Activated CD4-positive, alpha-beta T cell treated with anti-CD3 and anti-CD28 coated beads, Interleukin-10, Interleukin-2, amounts not matched to agents 100 ng/mL and 50 ng/mL, durations not matched to agents 16 hours and 8 hours (primary cell): ENCODE measurements around the gene ANKS6.

Experiments used
- DNase-seq: peaks from one replicate; pipeline ENCODE4 v3.0.0-alpha.2; 2020

ANKS6 gene

GRCh38 chr9:98790842-98791607 lies 5.3 kb downstream of the ANKS6 start:
- peak; percentile 76 for DNase-seq

DNA sequence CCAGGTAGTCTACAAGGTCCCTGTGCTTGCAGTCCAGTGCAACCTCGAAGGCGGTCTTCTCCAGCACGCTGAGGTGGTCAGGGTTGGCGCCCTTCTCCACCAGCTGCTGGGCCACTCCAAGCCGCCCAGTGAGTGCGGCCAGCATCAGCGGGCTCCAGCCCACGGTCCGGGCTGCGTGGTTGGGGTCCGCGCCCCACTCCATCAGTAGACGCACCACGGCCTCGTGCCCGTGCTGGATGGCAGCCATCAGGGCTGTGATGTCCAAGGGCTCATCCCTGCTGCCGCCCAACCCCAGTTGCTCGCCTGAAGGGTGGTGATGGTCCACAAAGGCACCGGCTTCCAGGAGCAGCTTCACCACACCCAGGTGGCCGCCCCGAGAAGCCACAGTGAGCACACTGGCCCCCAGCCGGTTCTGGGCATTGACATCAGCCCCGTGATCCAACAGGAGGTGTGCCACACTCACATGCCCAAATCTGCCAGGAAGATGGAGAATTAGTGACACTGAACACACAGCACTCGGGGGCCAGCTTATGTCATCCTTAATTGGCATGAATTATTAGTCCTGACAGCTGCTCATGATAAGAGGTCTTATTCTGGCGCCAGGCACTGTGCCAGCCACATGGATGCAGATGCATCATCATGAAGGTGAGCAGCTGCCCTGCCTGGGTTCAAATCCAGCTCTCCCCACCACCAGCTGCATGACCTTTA lies 6.1 kb downstream of the ANKS6 start:
- DNase-seq: no peak

GRCh38 chr9:98789483-98790133 lies 6.7 kb downstream of the ANKS6 start:
- no peak for DNase-seq

DNA sequence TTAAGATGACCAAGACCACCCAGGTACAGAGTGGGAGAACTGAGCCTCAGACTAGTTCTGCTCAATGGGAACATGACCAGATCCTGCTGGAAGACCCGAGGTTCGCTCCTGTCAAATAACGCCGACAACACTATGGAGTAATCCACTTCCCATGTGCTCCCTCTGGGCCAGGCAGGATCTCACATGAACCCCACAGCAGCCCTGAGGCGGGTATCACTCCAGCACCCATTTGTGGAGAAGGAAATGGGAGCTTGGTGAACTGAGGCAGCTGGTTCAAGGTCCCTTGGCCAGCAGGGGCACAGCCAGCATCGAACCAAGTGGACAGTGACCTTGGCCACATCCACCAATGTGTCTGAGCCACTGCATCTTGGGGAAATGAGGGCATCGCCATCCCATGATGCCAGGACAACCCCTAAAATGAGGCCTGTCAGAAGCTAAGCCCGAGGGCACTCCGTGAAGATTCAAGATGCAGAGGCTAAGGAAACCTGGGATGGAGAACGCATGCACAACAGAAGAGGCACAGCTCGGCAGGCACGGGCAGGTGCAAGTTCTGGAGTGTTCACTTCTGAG lies 8.5 kb downstream of the ANKS6 start:
- DNase-seq: no peak

DNA sequence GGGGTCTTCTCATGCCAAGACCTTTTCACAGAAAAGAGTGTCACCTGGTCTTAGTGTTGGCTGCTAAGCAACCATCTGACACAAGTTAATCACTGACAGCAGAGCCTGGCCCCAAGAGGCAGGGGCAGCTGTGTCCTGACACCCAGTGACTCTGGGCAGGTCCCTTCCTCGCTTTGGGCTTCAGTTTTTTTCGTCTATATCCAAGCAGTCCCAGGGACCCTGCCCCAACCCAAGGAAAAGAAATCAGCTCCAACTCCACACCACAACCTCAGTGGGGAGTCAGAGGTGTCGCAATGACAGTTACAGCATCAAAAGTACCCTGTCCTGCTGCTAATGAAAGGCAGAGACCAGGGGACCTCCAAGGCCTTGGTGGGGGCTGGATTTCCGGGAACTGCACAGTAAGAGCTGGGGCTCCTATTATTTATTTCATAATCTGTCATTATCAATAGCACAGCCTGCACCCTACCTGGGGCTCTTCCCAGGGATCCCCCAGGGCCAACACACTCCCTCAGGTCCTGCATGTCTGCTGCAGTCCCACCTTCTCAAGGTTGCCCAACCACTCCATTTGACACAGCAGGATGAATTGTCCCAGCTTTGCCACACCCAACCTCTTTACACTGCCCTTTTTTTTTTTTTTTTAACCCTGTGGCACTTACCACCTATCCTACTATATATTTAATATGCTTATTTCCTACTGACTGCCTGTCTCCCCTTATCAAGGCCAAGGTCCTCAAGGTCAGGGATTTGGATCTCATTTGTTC lies 9.4 kb downstream of the ANKS6 start:
- DNase-seq: no peak

DNA sequence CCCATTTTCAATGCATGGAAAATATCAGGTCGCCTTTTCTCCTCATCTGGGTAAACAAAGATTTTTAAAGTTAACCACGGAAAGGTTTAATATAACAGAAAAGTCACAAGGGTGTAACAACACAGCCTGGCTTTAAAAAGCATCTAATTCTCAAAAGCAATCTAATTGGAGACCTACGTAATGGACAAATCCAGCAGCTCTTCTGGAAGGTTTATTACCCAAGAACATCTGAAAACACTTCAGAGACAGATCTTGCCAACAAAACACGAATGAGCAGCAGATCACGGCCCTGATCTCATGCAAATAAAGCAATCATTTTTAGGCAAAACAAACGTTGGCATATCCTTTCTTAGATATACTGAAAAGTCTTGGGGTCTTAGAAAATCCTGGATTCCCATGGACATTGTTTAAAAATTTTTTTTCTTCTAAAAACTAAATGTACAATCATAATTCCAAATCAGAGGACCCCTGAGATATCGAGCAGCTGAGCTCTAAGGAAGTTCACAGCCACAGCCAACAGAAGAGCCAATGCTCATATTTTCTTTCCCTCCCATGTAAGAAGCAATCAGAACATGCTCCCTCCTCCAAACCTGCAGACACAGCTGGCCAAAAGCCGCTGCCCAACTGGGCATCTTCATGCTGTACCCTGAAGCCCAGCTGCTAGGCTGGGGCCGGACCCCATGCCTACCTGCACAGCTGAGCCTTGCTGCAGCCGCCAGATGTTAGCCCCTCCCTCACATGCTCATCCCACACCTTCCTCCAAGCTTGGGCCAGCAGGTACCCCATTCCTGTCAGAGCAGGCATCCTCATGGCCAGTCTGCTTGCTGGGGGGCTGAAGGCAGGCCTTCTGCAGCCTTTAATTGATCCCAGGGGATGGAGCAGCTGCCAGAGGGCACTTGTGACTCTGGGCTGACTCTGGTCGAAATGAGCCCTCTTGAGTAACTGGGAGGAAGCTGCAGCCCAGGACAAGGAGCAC lies 11.2 kb downstream of the ANKS6 start:
- no peak for DNase-seq

GRCh38 chr9:98783518-98784226 lies 12.7 kb downstream of the ANKS6 start:
- DNase-seq: no peak

- DNase-seq: no peak
Measured at GRCh38 chr9:98781588-98782383, 14.6 kb downstream of the ANKS6 start.

- no peak for DNase-seq
Measured at GRCh38 chr9:98780059-98780749, 16.2 kb downstream of the ANKS6 start.

GRCh38 chr9:98778711-98779530 lies 17.4 kb downstream of the ANKS6 start:
- no peak for DNase-seq

DNA sequence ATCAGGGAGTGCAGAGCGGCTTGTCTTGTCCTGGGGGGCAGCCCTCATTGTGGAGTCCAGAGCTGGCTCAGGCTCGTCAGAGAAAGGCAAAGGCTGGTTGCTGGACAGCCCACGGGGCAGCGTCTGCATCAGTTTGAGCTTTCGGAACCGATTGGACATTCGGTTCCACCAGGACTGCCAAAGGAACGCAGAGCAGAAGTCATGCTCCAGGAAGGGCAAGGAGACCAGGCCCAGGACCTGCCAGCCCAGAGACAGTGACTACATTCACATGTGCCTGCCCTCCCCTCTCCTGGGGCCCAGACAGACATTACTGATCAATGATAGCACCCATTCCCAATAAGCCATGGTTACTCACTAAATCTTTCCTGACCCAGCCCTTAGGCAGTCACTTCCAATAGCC lies 18.1 kb downstream of the ANKS6 start:
- no peak for DNase-seq

- no peak for DNase-seq
Measured at GRCh38 chr9:98777618-98778017, 18.7 kb downstream of the ANKS6 start.

DNA sequence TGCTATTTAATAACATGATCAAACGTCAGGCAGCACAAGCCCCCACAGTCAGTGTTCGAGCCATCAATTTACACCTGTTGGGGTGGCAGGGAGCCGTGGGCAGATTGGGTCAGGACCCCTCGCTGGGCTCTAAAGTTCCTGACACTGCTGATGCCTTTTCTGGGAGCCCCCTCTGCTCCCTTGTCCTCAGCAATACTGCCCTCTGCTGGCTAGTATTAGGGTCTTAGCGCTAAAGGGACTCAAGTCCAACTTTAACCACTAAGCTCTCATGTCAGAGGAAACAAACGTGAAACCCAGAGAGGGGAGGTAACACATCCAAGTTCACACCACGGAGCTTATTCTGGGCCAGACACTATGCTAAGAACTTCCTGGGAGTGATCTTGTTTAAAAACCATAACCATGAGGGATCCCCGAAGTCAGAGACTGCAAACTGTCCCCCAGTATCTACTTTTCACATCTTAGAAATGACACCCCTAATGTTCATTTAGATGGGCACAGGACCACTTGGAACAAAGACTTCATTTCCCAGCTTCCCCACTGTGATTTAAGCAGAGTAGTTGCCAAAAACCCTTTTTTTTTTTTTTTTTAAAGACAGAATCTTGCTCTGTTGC lies 20.4 kb downstream of the ANKS6 start:
- DNase-seq: peak; percentile 66

DNA sequence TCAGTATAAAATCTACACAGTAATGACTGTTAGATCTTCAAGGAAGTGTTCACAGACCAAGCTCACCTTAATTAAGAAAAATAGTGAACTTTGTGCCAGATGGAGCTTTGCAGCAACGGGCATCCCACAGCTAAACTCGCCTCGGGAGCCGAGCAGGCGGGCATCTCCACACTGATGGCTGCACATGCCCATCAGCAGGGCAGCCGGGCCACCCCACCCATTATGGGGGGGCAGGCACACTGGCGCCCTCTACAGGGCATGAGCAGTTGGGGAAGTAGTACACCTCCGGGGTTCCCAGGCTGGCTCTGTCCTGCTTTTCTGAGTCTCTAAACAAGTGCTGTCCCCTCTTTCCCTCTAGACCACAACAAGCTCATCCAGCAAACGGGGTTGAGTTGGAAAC lies 21.6 kb downstream of the ANKS6 start:
- DNase-seq: peak; percentile 35

- no peak for DNase-seq
Measured at GRCh38 chr9:98773721-98774120, 22.6 kb downstream of the ANKS6 start.

DNA sequence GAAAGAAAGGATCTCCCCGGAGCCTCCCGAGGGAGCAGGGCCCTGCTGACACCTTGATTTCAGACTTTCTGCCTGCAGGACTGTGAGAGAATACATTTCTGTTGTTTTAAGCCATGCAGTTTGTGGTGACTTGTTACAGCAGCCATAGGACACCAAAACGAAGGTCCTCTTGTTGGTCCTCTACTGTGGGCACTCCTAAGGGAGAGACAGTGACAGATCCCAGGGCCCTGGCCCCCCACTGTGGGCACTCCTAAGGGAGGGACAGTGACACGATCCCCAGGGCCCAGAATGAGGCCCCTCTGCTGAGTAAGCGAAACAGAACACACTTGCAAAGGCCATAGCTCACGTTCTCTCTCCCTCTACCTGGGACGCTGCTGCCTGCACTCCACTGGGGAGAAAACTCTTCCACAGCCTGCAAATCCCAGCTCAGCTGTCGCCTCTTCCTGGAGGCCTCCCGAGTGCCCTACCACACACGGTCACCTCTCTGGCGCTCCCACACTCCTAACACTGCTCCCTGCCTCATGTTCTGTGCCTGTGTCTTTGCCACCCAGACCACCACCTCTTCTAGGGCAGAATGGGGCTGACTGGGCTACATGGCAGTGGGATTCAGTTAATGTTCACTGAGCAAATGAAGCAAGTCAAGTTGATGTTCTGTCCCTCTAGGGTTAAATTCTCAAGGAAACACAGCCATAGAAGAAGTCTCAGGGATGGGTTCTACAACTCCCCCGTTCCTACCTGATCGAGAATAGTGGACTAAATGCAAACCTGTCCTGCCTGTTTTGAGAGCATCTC lies 23.8 kb downstream of the ANKS6 start:
- DNase-seq: no peak

- no peak for DNase-seq
Measured at GRCh38 chr9:98771209-98771874, 25.0 kb downstream of the ANKS6 start.
